HEK293 (cell line): ENCODE data around the gene CRIM1.

Source experiments
- CTCF ChIA-PET: fragments of 350-600 bp; formaldehyde crosslinking; extraction: SDS; loops from one replicate; lab custom pipeline; 2021; ENCODE audit warnings: antibody characterized with exemption; lab: Yijun Ruan, JAX
- POLR2A ChIA-PET: fragments of 300-600 bp; formaldehyde crosslinking; extraction: SDS; loops from one replicate; lab custom pipeline; 2020; ENCODE audit warnings: antibody characterized with exemption, inconsistent platforms; lab: Yijun Ruan, JAX
- H3K27ac ChIP-seq: fragments of 200-500 bp; sonication (Bioruptor generic); 2 replicates; pipeline ENCODE4 v1.5.1; 2014; ENCODE audit warnings: low read depth, low read length, control low read depth, inconsistent platforms; ENCODE audit errors: extremely low read depth
- H3K36me3 ChIP-seq, 2 experiments: fragments of 200-500 bp in 1 of 2; sonication (Bioruptor generic) in 1 of 2; 1 replicate in 1 of 2; 2 replicates in 1 of 2; pipeline ENCODE4 v1.5.1; 2014 to 2017; ENCODE audit warnings: inconsistent platforms in 2 of 2, low read length in 2 of 2; ENCODE audit not compliant: control insufficient read depth in 2 of 2, insufficient read depth in 1 of 2
- H3K4me1 ChIP-seq: fragments of 200-500 bp; sonication (Bioruptor generic); 2 replicates; pipeline ENCODE4 v1.5.1; 2014; ENCODE audit warnings: mild to moderate bottlenecking, low read length, inconsistent platforms; ENCODE audit not compliant: control insufficient read depth, insufficient read depth
- H3K4me3 ChIP-seq: 2 replicates; pipeline ENCODE4 v1.5.1; 2011; ENCODE audit warnings: low read depth, mild to moderate bottlenecking, control low read depth, low read length, moderate library complexity
- H3K9me3 ChIP-seq: fragments of 200-500 bp; sonication (Bioruptor generic); 2 replicates; pipeline ENCODE4 v1.5.1; 2014; ENCODE audit warnings: low read depth, low read length, inconsistent platforms; ENCODE audit not compliant: control insufficient read depth, insufficient read depth
- AEBP2 ChIP-seq: fragments of 450-650 bp; formaldehyde crosslinking; IDR thresholded peaks from 2 replicates; pipeline ENCODE4 v1.5.1; 2016; ENCODE audit warnings: missing biosample characterization, missing genetic modification characterization, borderline replicate concordance
- ELK4 ChIP-seq: IDR thresholded peaks from 2 replicates; pipeline ENCODE4 v1.6.1; 2011; ENCODE audit warnings: mild to moderate bottlenecking, low read depth, low read length, borderline replicate concordance
- FEZF1 ChIP-seq: fragments of 450-650 bp; formaldehyde crosslinking; IDR thresholded peaks from 2 replicates; pipeline ENCODE4 v1.5.1; 2016; ENCODE audit warnings: missing biosample characterization, missing genetic modification characterization
- KLF9 ChIP-seq: fragments of 450-650 bp; formaldehyde crosslinking; IDR thresholded peaks from 2 replicates; pipeline ENCODE4 v1.5.1; 2016; ENCODE audit warnings: missing biosample characterization, missing genetic modification characterization, low read depth
- REPIN1 ChIP-seq: fragments of 450-650 bp; formaldehyde crosslinking; IDR thresholded peaks from 2 replicates; pipeline ENCODE4 v1.5.1; 2017; ENCODE audit warnings: missing biosample characterization, missing genetic modification characterization, low read depth
- ZBTB21 ChIP-seq: fragments of 450-650 bp; formaldehyde crosslinking; IDR thresholded peaks from 2 replicates; pipeline ENCODE4 v1.5.1; 2017; ENCODE audit warnings: missing biosample characterization, missing genetic modification characterization
- ZEB2 ChIP-seq: fragments of 450-650 bp; formaldehyde crosslinking; IDR thresholded peaks from 2 replicates; pipeline ENCODE4 v1.5.1; 2016; ENCODE audit warnings: missing biosample characterization, missing genetic modification characterization
- ZIC2 ChIP-seq: fragments of 450-650 bp; formaldehyde crosslinking; IDR thresholded peaks from 2 replicates; pipeline ENCODE4 v1.5.1; 2016; ENCODE audit warnings: missing biosample characterization, missing genetic modification characterization
- ZNF146 ChIP-seq: fragments of 450-650 bp; formaldehyde crosslinking; IDR thresholded peaks from 2 replicates; pipeline ENCODE4 v1.5.1; 2016; ENCODE audit warnings: missing biosample characterization, missing genetic modification characterization
- ZNF18 ChIP-seq: fragments of 450-650 bp; formaldehyde crosslinking; IDR thresholded peaks from 2 replicates; pipeline ENCODE4 v1.5.1; 2016; ENCODE audit warnings: missing biosample characterization, missing genetic modification characterization
- ZNF19 ChIP-seq: fragments of 450-650 bp; formaldehyde crosslinking; IDR thresholded peaks from 2 replicates; pipeline ENCODE4; 2016; ENCODE audit warnings: missing biosample characterization, missing genetic modification characterization, low read depth
- ZNF423 ChIP-seq: fragments of 450-650 bp; formaldehyde crosslinking; IDR thresholded peaks from 2 replicates; pipeline ENCODE4 v1.5.1; 2016; ENCODE audit warnings: missing biosample characterization, missing genetic modification characterization
- ZNF426 ChIP-seq: fragments of 450-650 bp; formaldehyde crosslinking; IDR thresholded peaks from 2 replicates; pipeline ENCODE4 v1.5.1; 2017; ENCODE audit warnings: missing biosample characterization, missing genetic modification characterization, mild to moderate bottlenecking, inconsistent platforms, moderate library complexity
- ZNF670 ChIP-seq: fragments of 450-650 bp; formaldehyde crosslinking; IDR thresholded peaks from 2 replicates; pipeline ENCODE4 v1.5.1; 2016; ENCODE audit warnings: missing biosample characterization, missing genetic modification characterization, low read depth
- ZNF785 ChIP-seq: fragments of 450-650 bp; formaldehyde crosslinking; IDR thresholded peaks from 2 replicates; pipeline ENCODE4 v1.5.1; 2016; ENCODE audit warnings: missing biosample characterization, missing genetic modification characterization
- TF ChIP-seq, protein P1 (sequence below): fragments of 450-650 bp; formaldehyde crosslinking; IDR thresholded peaks from 2 replicates; pipeline ENCODE4 v1.5.1; 2016; ENCODE audit warnings: missing biosample characterization, missing genetic modification characterization
- TF ChIP-seq, protein P2 (sequence below): fragments of 450-650 bp; formaldehyde crosslinking; IDR thresholded peaks from 2 replicates; pipeline ENCODE4 v1.5.1; 2016; ENCODE audit warnings: missing biosample characterization, missing genetic modification characterization

Gene CRIM1

GRCh38 chr2:36462311-36462935 is 106.8 kb downstream of the CRIM1 start:
- Histone ChIP-seq H3K4me1 (peaks cover 11% of the 10 kb centered on the region; the same call in 1 of the 2 replicates), H3K36me3 (peaks cover 0 to 34% of the 10 kb centered on the region in 2 experiments; a peak in 2 of 3 replicates), H3K27ac (no peak overlapping the region), H3K9me3 (no peaks in the 10 kb centered on the region), H3K4me3 (no peak overlapping the region)
- POLR2A ChIA-PET, result no interaction called here
- CTCF ChIA-PET, result interaction anchor here (0.6 to 1.2 kb wide), 3 partner anchors 44 to 105 kb away, joined by 4 read pairs; no protein-coding TSS in a partner anchor
- TF ChIP-seq ELK4 (no peak), ZIC2 (no peak)
- TF ChIP-seq, all 188 proteins: peak for 0

DNA sequence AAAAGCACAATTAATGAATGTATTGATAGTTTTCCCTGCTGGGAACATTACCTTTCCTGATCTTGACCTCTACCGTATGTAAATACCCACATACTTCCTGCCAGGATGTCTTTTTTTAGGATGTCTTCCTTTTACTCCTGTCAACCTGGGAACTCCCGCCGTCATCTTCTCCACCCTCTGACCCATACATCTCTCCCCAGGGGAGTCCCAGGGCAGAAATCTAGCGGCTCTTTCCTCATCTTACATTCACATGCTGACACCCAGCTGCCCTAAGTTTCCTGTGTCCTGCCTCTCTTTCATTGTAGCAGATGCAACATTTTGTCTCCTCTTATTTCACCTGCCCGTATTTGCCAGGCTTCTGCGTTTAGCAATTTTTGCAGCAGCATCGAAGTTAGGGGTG is 107.8 kb downstream of the CRIM1 start:
- no peaks in the 10 kb centered on the region for H3K9me3 ChIP-seq
- POLR2A ChIA-PET, result no interaction called here
- CTCF ChIA-PET, result interaction anchor here (0.6 kb wide), 1 partner anchor 433 kb away, joined by 4 read pairs; no protein-coding TSS in a partner anchor
- H3K27ac ChIP-seq, result no peak overlapping the region
- no peak overlapping the region for H3K4me3 ChIP-seq
- H3K4me1 ChIP-seq, result peaks cover 11% of the 10 kb centered on the region; the same call in 1 of the 2 replicates
- TF ChIP-seq ZNF146 (tag by site-specific recombination) (no peak), ZNF18 (tag by site-specific recombination) (no peak), ZNF670 (tag by site-specific recombination) (no peak), KLF9 (no peak), ZNF19 (tag by site-specific recombination) (no peak), ZNF423 (tag by site-specific recombination) (no peak), ZBTB21 (no peak), FEZF1 (tag by site-specific recombination) (no peak), REPIN1 (tag by site-specific recombination) (no peak), ZEB2 (tag by site-specific recombination) (no peak), AEBP2 (tag by site-specific recombination) (no peak), ZNF785 (tag by site-specific recombination) (no peak), ZNF426 (tag by site-specific recombination) (no peak)
- TF ChIP-seq, protein P1, sequence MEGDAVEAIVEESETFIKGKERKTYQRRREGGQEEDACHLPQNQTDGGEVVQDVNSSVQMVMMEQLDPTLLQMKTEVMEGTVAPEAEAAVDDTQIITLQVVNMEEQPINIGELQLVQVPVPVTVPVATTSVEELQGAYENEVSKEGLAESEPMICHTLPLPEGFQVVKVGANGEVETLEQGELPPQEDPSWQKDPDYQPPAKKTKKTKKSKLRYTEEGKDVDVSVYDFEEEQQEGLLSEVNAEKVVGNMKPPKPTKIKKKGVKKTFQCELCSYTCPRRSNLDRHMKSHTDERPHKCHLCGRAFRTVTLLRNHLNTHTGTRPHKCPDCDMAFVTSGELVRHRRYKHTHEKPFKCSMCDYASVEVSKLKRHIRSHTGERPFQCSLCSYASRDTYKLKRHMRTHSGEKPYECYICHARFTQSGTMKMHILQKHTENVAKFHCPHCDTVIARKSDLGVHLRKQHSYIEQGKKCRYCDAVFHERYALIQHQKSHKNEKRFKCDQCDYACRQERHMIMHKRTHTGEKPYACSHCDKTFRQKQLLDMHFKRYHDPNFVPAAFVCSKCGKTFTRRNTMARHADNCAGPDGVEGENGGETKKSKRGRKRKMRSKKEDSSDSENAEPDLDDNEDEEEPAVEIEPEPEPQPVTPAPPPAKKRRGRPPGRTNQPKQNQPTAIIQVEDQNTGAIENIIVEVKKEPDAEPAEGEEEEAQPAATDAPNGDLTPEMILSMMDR (tag by site-specific recombination), result no peak
- TF ChIP-seq, protein P2, sequence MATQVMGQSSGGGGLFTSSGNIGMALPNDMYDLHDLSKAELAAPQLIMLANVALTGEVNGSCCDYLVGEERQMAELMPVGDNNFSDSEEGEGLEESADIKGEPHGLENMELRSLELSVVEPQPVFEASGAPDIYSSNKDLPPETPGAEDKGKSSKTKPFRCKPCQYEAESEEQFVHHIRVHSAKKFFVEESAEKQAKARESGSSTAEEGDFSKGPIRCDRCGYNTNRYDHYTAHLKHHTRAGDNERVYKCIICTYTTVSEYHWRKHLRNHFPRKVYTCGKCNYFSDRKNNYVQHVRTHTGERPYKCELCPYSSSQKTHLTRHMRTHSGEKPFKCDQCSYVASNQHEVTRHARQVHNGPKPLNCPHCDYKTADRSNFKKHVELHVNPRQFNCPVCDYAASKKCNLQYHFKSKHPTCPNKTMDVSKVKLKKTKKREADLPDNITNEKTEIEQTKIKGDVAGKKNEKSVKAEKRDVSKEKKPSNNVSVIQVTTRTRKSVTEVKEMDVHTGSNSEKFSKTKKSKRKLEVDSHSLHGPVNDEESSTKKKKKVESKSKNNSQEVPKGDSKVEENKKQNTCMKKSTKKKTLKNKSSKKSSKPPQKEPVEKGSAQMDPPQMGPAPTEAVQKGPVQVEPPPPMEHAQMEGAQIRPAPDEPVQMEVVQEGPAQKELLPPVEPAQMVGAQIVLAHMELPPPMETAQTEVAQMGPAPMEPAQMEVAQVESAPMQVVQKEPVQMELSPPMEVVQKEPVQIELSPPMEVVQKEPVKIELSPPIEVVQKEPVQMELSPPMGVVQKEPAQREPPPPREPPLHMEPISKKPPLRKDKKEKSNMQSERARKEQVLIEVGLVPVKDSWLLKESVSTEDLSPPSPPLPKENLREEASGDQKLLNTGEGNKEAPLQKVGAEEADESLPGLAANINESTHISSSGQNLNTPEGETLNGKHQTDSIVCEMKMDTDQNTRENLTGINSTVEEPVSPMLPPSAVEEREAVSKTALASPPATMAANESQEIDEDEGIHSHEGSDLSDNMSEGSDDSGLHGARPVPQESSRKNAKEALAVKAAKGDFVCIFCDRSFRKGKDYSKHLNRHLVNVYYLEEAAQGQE (tag by site-specific recombination), result no peak
- H3K36me3 ChIP-seq, result peaks cover 0 to 37% of the 10 kb centered on the region in 2 experiments; a peak in 2 of 3 replicates
